Breast epithelium (tissue), 3 donors: Measurements from ENCODE around the gene ANXA6.

ENCODE experiments used
- POLR2AphosphoS5 ChIP-seq, 3 donors: sonication (generic); formaldehyde crosslinking; IDR thresholded peaks; one replicate each; pipeline ENCODE4 v1.6.1; 2017; ENCODE audit warnings: antibody characterized with exemption in 3 of 3
- TF ChIP-seq, protein P1 (sequence below), 3 donors: fragments of 450-650 bp; IDR thresholded peaks; one replicate each; pipeline ENCODE4 v1.5.1; 2016 to 2017; ENCODE audit warnings: antibody characterized with exemption in 3 of 3, mild to moderate bottlenecking in 3 of 3, moderate library complexity in 3 of 3

DNA sequence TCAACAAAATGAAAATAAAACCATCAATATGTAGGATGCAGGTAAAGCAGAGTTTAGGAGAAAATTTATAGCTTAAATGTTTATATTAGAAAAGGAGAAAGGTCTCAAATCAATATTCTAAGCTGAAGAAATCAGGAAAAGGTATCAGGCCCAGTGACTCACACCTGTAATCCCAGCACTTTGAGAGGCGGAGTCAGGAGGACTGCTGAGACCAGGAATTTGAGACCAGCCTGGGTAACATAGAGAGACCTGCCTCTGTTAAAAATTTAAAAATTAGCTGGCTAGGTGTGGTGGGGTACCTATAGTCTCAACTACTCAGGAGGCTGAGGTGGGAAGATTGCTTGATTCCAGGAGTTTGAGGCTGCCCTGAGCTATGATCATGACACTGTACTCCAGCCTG is 34.1 kb upstream of the ANXA6 start:
- TF ChIP-seq, protein P1, sequence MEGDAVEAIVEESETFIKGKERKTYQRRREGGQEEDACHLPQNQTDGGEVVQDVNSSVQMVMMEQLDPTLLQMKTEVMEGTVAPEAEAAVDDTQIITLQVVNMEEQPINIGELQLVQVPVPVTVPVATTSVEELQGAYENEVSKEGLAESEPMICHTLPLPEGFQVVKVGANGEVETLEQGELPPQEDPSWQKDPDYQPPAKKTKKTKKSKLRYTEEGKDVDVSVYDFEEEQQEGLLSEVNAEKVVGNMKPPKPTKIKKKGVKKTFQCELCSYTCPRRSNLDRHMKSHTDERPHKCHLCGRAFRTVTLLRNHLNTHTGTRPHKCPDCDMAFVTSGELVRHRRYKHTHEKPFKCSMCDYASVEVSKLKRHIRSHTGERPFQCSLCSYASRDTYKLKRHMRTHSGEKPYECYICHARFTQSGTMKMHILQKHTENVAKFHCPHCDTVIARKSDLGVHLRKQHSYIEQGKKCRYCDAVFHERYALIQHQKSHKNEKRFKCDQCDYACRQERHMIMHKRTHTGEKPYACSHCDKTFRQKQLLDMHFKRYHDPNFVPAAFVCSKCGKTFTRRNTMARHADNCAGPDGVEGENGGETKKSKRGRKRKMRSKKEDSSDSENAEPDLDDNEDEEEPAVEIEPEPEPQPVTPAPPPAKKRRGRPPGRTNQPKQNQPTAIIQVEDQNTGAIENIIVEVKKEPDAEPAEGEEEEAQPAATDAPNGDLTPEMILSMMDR (IDR thresholded peaks at IDR 0.05) = no peak
- TF ChIP-seq POLR2AphosphoS5 (IDR thresholded peaks at IDR 0.05) = no peak
